ENCODE measurements around the gene SNAP29.
"Not testable (repeated sequence)": the region's sequence is repeated elsewhere in the genome, so short reads cannot be mapped to it uniquely, and the experiment has no call there.

Gene SNAP29

GRCh38 chr22:20937031-20937793 is 78.4 kb downstream of the SNAP29 start:
- H3K4me3 ChIP-seq (ENCODE audit: low read length), result no peak overlapping the region
- no peak for TF ChIP-seq ZNF274 (IDR thresholded peaks at IDR 0.05; ENCODE audit: low read depth, low read length)

- no peak for TF ChIP-seq ZNF274 (IDR thresholded peaks at IDR 0.05; ENCODE audit: low read depth, low read length)
- H3K4me3 ChIP-seq (ENCODE audit: low read length), result no peak overlapping the region
Measured at GRCh38 chr22:20937794-20938671, 79.2 kb downstream of the SNAP29 start.

GRCh38 chr22:20939457-20940185 is 80.8 kb downstream of the SNAP29 start:
- H3K4me3 ChIP-seq (ENCODE audit: low read length), result not testable (repeated sequence)

- no peak overlapping the region for H3K4me3 ChIP-seq (ENCODE audit: low read length)
- TF ChIP-seq ZNF274 (IDR thresholded peaks at IDR 0.05; ENCODE audit: low read depth, low read length), result no peak
Measured at GRCh38 chr22:20940186-20940651, 81.4 kb downstream of the SNAP29 start.

Data from GM08714 (cell line).